GM23248 (cell line): Measurements from ENCODE around the gene APEH.

Experiments
- EZH2 ChIP-seq: fragments of 200-600 bp; sonication (generic); IDR thresholded peaks from 2 replicates; pipeline ENCODE4 v1.6.1; 2018; ENCODE audit warnings: antibody characterized with exemption, mild to moderate bottlenecking; ENCODE audit not compliant: insufficient read depth, poor library complexity, severe bottlenecking
- EZH2phosphoT487 ChIP-seq: fragments of 200-600 bp; sonication (generic); IDR thresholded peaks from 2 replicates; pipeline ENCODE4 v1.6.1; 2018; ENCODE audit warnings: antibody characterized with exemption, moderate library complexity, mild to moderate bottlenecking, low read depth; ENCODE audit not compliant: insufficient read depth

DNA sequence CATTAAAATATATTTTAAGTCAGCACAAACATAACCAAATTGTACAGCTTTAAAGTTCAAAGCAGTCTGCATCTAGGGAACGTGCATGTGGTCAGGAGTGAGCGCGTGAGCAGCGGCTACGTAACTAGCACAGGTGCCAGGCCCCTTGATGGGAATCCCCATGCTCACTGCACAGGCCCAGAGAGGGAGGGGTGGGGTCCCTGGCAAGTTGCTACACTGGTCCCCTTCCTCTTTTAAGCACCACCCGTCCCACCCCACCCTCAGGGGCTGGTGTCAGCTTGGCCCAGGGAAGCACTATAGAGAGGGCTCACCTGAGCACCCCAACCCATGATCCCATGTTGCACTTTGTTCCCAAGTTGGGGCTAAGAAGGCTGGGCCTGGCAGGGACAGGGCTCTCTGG is 50.4 kb downstream of the APEH start:
- TF ChIP-seq EZH2, result no peak
- TF ChIP-seq EZH2phosphoT487, result no peak
